Ovary (tissue), 9 donors: ENCODE results near the gene LYRM4. TPM values are rescaled to one million over a fixed set of nuclear protein-coding genes. Genes with fewer than 3 reads are reported as not detected.

Experiments
- DNase-seq, 5 donors: peaks; one replicate each; pipeline ENCODE4 v3.0.0-alpha.2; 2019 to 2020
- H3K27ac ChIP-seq, 2 donors: fragments of 200-600 bp; one replicate each; pipeline versions ENCODE4 v1.5.1 to v1.8.0; 2019 to 2022
- H3K27me3 ChIP-seq: fragments of 200-600 bp; one replicate; pipeline ENCODE4 v1.8.0; 2022
- H3K36me3 ChIP-seq: fragments of 200-600 bp; sonication (generic); one replicate; pipeline ENCODE4 v1.5.1; 2019
- H3K4me1 ChIP-seq: one replicate; pipeline ENCODE4 v1.8.1; 2013; ENCODE audit warnings: mild to moderate bottlenecking, moderate library complexity; ENCODE audit not compliant: insufficient read depth
- H3K4me3 ChIP-seq: fragments of 200-600 bp; sonication (generic); one replicate; pipeline ENCODE4 v1.5.1; 2017
- H3K9me3 ChIP-seq, 2 donors: fragments of 200-600 bp in 1 of 2; sonication (generic) in 1 of 2; one replicate each; pipeline versions ENCODE4 v1.5.1 to v1.8.1; 2013 to 2019; ENCODE audit warnings: mild to moderate bottlenecking in 1 of 2, moderate library complexity in 1 of 2
- CTCF ChIP-seq, 3 donors: fragments of 450-650 bp in 2 of 3; fragments of 200-600 bp in 1 of 3; IDR thresholded peaks; one replicate each; pipeline versions ENCODE4 v1.5.1 to v1.8.0; 2016 to 2022; ENCODE audit warnings: antibody characterized with exemption in 3 of 3, mild to moderate bottlenecking in 1 of 3
- EP300 ChIP-seq: sonication (generic); formaldehyde crosslinking; IDR thresholded peaks from one replicate; pipeline ENCODE4 v1.6.1; 2017; ENCODE audit warnings: antibody characterized with exemption
- POLR2A ChIP-seq: fragments of 450-650 bp; IDR thresholded peaks from one replicate; pipeline ENCODE4 v1.6.1; 2017; ENCODE audit warnings: antibody characterized with exemption, mild to moderate bottlenecking, moderate library complexity
- WGBS, 3 donors: extraction: QIAGEN DNeasy Blood & Tissue Kit in 1 of 3; methylation state at CpG; one replicate each; pipeline versions ENCODE4 v1.1.5 to v1.1.7; 2013 to 2017; 5-methylcytosine and 5-hydroxymethylcytosine counted together
- intact Hi-C, 4 donors: fragments of 100-400 bp; cut with DNase I; formaldehyde crosslinking; loops; one replicate each; pipeline versions ENCODE4 v1.11.0 to v1.15.1; 2022 to 2023
- polyA plus RNA-seq, 2 donors: library from polyadenylated mRNA; stranded (reverse); fragments of 200-250 nt in 1 of 2; fragments of 350-450 nt in 1 of 2; fragmentation: Illumina TruSeq in 1 of 2; extraction: RNeasy Lipid Tissue Mini Kit (QIAGEN cat#74804) in 1 of 2; gene quantifications; one replicate each; pipeline ENCODE4 v1.2.3, GENCODE V29; 2013 to 2014
- total RNA-seq, 7 donors: library from RNA; depleted of rRNA in 2 of 7; stranded (reverse); fragments of >200 nt in 2 of 7; fragmentation: NEBNext Ultra II Directional in 3 of 7; extraction: Animal tissue kit (Norgen Biotek cat#: 25700) in 3 of 7; gene quantifications; one replicate each; pipeline versions ENCODE4 v1.1.0 to v1.2.4, GENCODE V29; 2016 to 2023
- donor health status: DM: no; HTN: no; CAD: no; lungs with moderate emphysema.
- donor health status: DM: no; HTN: no; CAD: no.
- donor health status: Bipolar disorder and iron deficiency.
- donor health status: DM: yes; HTN: yes; CAD: no.
- donor health status: DM: no; HTN: no; CAD: no.
- donor health status: DM: yes; HTN: yes; CAD: no.

LYRM4 gene
- total and polyA plus RNA-seq, 9 donors, result 28.0 to 38.2 (median 33.6) TPM

GRCh38 chr6:5174244-5174643 lies 86.5 kb downstream of the LYRM4 start:
- H3K27me3 ChIP-seq, result no peaks in the 10 kb centered on the region
- H3K4me1 ChIP-seq, result peaks cover 6% of the 10 kb centered on the region
- intact Hi-C loops, result no loop called here
- DNase-seq, result no peak
- TF ChIP-seq EP300 (no peak), CTCF (IDR thresholded peaks at IDR 0.05) (no peak), POLR2A (no peak)
- no peaks in the 10 kb centered on the region for H3K9me3 ChIP-seq
- H3K4me3 ChIP-seq, result no peak overlapping the region
- WGBS, 3 donors, result 13 to 37% (median 17%) methylated on average over 6 of the region's 6 CpGs
- no peak overlapping the region for H3K27ac ChIP-seq
- H3K36me3 ChIP-seq, result no peaks in the 10 kb centered on the region

- Histone ChIP-seq H3K9me3 (no peaks in the 10 kb centered on the region), H3K36me3 (no peaks in the 10 kb centered on the region), H3K27ac (no peak overlapping the region), H3K4me3 (no peak overlapping the region), H3K4me1 (peaks cover 6% of the 10 kb centered on the region), H3K27me3 (no peaks in the 10 kb centered on the region)
- TF ChIP-seq POLR2A (no peak), EP300 (no peak), CTCF (IDR thresholded peaks at IDR 0.05) (no peak)
- DNase-seq, result no peak
- 71 to 85% (median 75%) methylated on average over 3 of the region's 3 CpGs for WGBS, 3 donors
- intact Hi-C loops, result no loop called here
These were observed 86.9 kb downstream of the LYRM4 start for GRCh38 chr6:5173810-5174209.

- no peak overlapping the region for H3K27ac ChIP-seq
- intact Hi-C loops, result no loop called here
- no peaks in the 10 kb centered on the region for H3K9me3 ChIP-seq
- no peak for DNase-seq
- H3K36me3 ChIP-seq, result no peaks in the 10 kb centered on the region
- 81 to 88% (median 82%) methylated on average over 4 of the region's 4 CpGs for WGBS, 3 donors
- H3K4me1 ChIP-seq, result peaks cover 6% of the 10 kb centered on the region
- TF ChIP-seq EP300 (no peak), CTCF (IDR thresholded peaks at IDR 0.05) (no peak), POLR2A (no peak)
- H3K27me3 ChIP-seq, result no peaks in the 10 kb centered on the region
- no peak overlapping the region for H3K4me3 ChIP-seq
These were observed 87.8 kb downstream of the LYRM4 start for GRCh38 chr6:5172897-5173474.

GRCh38 chr6:5172041-5172653 lies 88.6 kb downstream of the LYRM4 start:
- no peak for TF ChIP-seq POLR2A
- no peak for TF ChIP-seq EP300
- no peak for TF ChIP-seq CTCF (IDR thresholded peaks at IDR 0.05)
- no peak for DNase-seq
- H3K27me3 ChIP-seq, result no peaks in the 10 kb centered on the region
- H3K4me1 ChIP-seq, result peaks cover 8% of the 10 kb centered on the region
- intact Hi-C loops, result no loop called here
- no peaks in the 10 kb centered on the region for H3K36me3 ChIP-seq
- WGBS, 3 donors, result 60 to 72% (median 65%) methylated on average over 14 of the region's 14 CpGs
- no peak overlapping the region for H3K27ac ChIP-seq
- no peaks in the 10 kb centered on the region for H3K9me3 ChIP-seq
- H3K4me3 ChIP-seq, result no peak overlapping the region
